Stimulated activated CD8-positive, alpha-beta memory T cell treated with anti-CD3 and anti-CD28 coated beads, Interleukin-12 subunit alpha, Interleukin-12 subunit beta, amount 100 ng/mL, for 1 hour (primary cell): ENCODE results near the gene NDUFC2.
A peak's percentile ranks its signal among the peaks of the same experiment; 100 is the strongest.
"Not testable (repeated sequence)": the region's sequence is repeated elsewhere in the genome, so short reads cannot be mapped to it uniquely, and the experiment has no call there.

ENCODE experiments used
- DNase-seq: peaks from one replicate; pipeline ENCODE4 v3.0.0-alpha.2; 2020; ENCODE audit warnings: low read depth

Gene NDUFC2

GRCh38 chr11:78079232-78080083 is at the start of gene NDUFC2:
Gene NDUFC2, minus strand, starts transcription at chr11:78079862. Its CDS starts 118 bp downstream, at chr11:78079744.
- peak; percentile 44 for DNase-seq

- no peak for DNase-seq
Observed at GRCh38 chr11:78127403-78127802, 47.7 kb upstream of the NDUFC2 start.

GRCh38 chr11:78112582-78113275 is 33.1 kb upstream of the NDUFC2 start:
- DNase-seq, result no peak

- no peak for DNase-seq
Observed at GRCh38 chr11:78111298-78111697, 31.6 kb upstream of the NDUFC2 start.

- DNase-seq, result no peak
Observed at GRCh38 chr11:78110830-78111229, 31.2 kb upstream of the NDUFC2 start.

- DNase-seq, result no peak
Observed at GRCh38 chr11:78110351-78110750, 30.7 kb upstream of the NDUFC2 start.

GRCh38 chr11:78109081-78110015 is 29.7 kb upstream of the NDUFC2 start:
- no peak for DNase-seq

- DNase-seq, result no peak
Observed at GRCh38 chr11:78100676-78101472, 21.2 kb upstream of the NDUFC2 start.

GRCh38 chr11:78100261-78100660 is 20.6 kb upstream of the NDUFC2 start:
- no peak for DNase-seq

- no peak for DNase-seq
Observed at GRCh38 chr11:78099666-78100065, 20.0 kb upstream of the NDUFC2 start.

GRCh38 chr11:78097666-78098385 is 18.2 kb upstream of the NDUFC2 start:
- DNase-seq, result no peak

GRCh38 chr11:78094250-78094649 is 14.6 kb upstream of the NDUFC2 start:
- DNase-seq, result no peak

GRCh38 chr11:78086521-78087074 is 6.9 kb upstream of the NDUFC2 start:
- DNase-seq, result not testable (repeated sequence)

GRCh38 chr11:78085972-78086371 is 6.3 kb upstream of the NDUFC2 start:
- no peak for DNase-seq

- DNase-seq, result not testable (repeated sequence)
Observed at GRCh38 chr11:78084506-78084905, 4.8 kb upstream of the NDUFC2 start.

GRCh38 chr11:78083021-78083420 is 3.4 kb upstream of the NDUFC2 start:
- no peak for DNase-seq

GRCh38 chr11:78082146-78082545 is 2.5 kb upstream of the NDUFC2 start:
- no peak for DNase-seq

GRCh38 chr11:78081583-78081982 is 1.9 kb upstream of the NDUFC2 start:
- no peak for DNase-seq

GRCh38 chr11:78080818-78081495 is 1.3 kb upstream of the NDUFC2 start:
- no peak for DNase-seq
